Adrenal gland (tissue), 5 donors: Measurements from ENCODE around the gene ITGA3.

ENCODE experiments used
- CTCF ChIP-seq, 6 experiments: fragments of 450-650 bp in 4 of 6; fragments of 200-600 bp in 2 of 6; sonication (generic) in 1 of 6; IDR thresholded peaks; 1 replicate in 5 of 6; 2 replicates in 1 of 6; pipeline versions ENCODE4 v1.5.1 to v1.8.0; 2016 to 2021; ENCODE audit warnings: antibody characterized with exemption in 6 of 6, mild to moderate bottlenecking in 2 of 6, moderate library complexity in 1 of 6
- POLR2A ChIP-seq, 2 donors: fragments of 450-650 bp; IDR thresholded peaks; one replicate each; pipeline ENCODE4 v1.6.1; 2017; ENCODE audit warnings: antibody characterized with exemption in 2 of 2, mild to moderate bottlenecking in 2 of 2, moderate library complexity in 1 of 2
- donor health status: DM: no; HTN: no; CAD: no.

- TF ChIP-seq CTCF (IDR thresholded peaks at IDR 0.05) (no peak), POLR2A (IDR thresholded peaks at IDR 0.05) (no peak)
Observed at GRCh38 chr17:50129353-50129727, 73.4 kb downstream of the ITGA3 start.
